ENCODE results near the gene BCL2.

Gene BCL2

DNA sequence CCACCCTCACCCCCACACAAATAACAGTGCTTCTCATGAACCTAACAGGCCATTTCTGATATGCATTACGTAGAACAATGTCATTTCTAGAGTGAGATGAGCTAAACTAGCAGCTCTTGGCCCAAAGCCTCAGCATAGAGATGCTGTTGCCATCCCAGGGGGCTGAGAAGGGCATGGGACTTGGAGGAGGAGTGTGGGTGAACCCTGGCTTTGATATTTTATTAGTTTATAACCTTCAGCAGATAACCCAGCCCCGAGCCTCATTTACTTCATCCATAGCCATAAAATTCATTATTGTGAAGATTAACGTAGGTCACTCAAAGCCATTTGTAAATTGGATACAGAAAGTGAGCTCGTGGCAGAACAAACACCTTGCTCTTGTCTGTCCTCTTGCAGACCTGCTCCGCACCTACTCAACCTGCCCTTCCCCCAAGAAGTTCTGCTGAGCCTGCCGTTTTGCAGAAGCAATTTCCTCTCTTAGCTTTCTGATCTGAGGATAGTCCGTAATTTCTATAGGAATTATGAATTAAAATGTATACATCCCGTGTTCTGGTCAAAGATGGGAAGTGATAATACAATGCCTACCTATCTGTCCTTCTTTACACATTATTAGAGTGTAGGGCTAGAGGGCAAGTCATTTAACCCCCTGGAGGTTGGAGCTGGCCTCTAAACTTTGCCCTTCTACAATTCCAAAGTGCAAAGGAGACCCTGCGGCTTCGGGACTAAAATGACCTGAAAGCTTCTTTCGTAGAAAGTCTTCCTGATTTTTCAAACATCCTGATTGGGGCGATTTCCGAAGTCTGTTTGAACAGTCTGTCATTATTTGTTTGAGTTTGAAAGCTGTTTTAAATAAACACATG, 187.4 kb downstream of the BCL2 start:
- Histone ChIP-seq H3K27me3 (ENCODE audit: control insufficient read depth in 1 of 2, insufficient read depth in 2 of 2, low read length in 2 of 2) (no peaks in the 10 kb centered on the region), H3K36me3 (ENCODE audit: insufficient read depth, low read length) (no peaks in the 10 kb centered on the region), H3K9ac (ENCODE audit: low read length) (no peak overlapping the region), H3K9me3 (ENCODE audit: low read length) (no peaks in the 10 kb centered on the region), H3K4me3 (ENCODE audit: low read depth in 1 of 2, low read length in 2 of 2) (no peak overlapping the region), H3K27ac (ENCODE audit: low read depth, low read length) (no peak overlapping the region), H3K4me1 (ENCODE audit: insufficient read depth, low read length) (peaks cover 8% of the 10 kb centered on the region)

DNA sequence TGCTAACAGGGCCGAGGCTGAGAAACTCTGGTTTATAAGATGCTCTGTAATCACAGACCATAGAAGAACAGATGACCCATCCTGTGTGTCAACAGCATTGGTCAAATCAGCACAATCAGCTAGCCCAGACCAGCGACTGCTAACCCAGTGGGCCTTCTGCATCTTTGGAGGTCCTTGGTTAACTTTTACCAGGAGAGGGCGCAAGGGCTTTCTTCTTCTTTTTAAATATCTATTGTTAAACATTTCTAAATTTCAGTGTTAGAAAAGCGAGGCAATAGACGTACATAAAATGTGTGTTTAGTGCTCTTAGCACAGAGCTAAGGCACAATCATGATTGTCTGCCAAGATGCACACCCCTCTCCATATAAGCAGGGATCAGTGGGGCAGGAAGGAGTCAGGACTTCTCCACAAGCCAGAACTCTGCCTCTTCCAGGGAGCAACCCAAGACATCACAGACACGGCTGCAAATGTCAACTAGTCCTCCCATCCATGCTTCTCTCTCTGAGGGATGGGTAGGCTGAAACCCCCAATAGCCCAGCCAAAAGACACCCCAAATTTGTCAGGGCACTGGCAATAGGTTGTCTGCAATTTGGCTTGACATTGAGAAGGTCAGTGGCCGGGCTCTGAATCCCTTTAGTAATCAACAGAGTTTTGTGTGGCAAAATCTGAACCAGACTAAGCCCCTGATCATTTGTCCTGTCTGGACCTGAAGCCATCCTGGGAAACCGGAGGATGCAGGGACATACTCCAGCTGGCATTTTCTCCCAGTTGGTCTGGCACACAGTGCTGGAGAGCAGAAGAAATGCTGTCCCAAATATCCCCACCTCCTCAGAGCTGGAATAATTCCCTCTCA, 188.2 kb downstream of the BCL2 start:
- no peaks in the 10 kb centered on the region for H3K9me3 ChIP-seq (ENCODE audit: low read length)
- H3K9ac ChIP-seq (ENCODE audit: low read length) = no peak overlapping the region
- no peak overlapping the region for H3K27ac ChIP-seq (ENCODE audit: low read depth, low read length)
- peaks cover 8% of the 10 kb centered on the region for H3K4me1 ChIP-seq (ENCODE audit: insufficient read depth, low read length)
- no peaks in the 10 kb centered on the region for H3K27me3 ChIP-seq (ENCODE audit: control insufficient read depth in 1 of 2, insufficient read depth in 2 of 2, low read length in 2 of 2)
- H3K4me3 ChIP-seq (ENCODE audit: low read depth in 1 of 2, low read length in 2 of 2) = no peak overlapping the region
- H3K36me3 ChIP-seq (ENCODE audit: insufficient read depth, low read length) = no peaks in the 10 kb centered on the region

DNA sequence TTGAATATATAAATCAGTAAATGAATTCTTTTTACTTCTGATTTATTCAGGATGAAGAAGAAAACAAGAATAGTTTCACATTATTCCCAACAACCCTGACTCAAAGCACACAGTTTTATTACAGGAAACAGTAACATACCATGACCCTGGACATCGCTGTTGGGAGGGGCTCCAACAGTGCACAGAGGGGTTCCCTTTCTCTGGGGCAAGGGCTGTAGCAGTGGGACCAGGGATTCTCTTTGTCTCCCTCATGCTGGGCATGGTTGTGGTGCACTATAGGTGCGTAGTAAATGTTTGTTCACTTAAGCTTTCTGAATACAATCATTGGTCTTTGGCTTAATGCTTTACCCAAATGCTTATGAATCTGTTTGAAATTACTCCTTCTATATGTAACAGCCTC, 189.4 kb downstream of the BCL2 start:
- Histone ChIP-seq H3K9me3 (ENCODE audit: low read length) (no peaks in the 10 kb centered on the region), H3K4me3 (ENCODE audit: low read depth in 1 of 2, low read length in 2 of 2) (no peak overlapping the region), H3K4me1 (ENCODE audit: insufficient read depth, low read length) (peaks cover 8% of the 10 kb centered on the region), H3K9ac (ENCODE audit: low read length) (no peak overlapping the region), H3K27ac (ENCODE audit: low read depth, low read length) (no peak overlapping the region), H3K36me3 (ENCODE audit: insufficient read depth, low read length) (no peaks in the 10 kb centered on the region), H3K27me3 (ENCODE audit: control insufficient read depth in 1 of 2, insufficient read depth in 2 of 2, low read length in 2 of 2) (no peaks in the 10 kb centered on the region)

DNA sequence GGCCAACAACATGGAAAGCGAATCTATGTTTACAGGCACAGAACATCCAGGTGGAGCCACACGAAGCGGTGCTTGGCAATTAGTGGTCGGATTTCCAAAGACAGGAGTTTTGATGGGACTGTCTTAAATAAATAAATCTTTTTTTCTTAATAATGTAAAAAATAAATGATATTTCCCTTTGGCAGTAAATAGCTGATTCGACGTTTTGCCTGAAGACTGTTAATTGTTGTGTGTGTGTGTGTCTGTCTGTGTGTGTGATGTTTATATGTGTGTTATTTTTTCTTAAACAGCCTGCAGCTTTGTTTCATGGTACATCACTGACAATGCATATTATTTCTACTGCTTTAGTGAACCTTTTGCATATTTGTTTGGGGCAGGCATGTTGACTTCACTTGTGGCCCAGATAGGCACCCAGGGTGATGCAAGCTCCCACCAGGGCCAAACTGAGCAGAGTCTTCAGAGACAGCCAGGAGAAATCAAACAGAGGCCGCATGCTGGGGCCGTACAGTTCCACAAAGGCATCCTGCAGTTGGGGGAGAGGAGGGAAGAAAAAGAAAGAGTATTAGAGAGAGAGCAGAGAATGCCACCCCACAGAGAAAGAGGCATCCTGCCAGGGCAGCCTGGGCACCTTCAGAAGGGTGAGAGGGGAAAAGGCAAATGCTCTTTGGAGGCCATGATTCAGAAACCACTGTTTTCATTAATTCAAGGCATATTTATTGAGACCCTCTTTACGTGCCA, 191.2 kb downstream of the BCL2 start:
- Histone ChIP-seq H3K9ac (ENCODE audit: low read length) (no peak overlapping the region), H3K4me3 (ENCODE audit: low read depth in 1 of 2, low read length in 2 of 2) (no peak overlapping the region), H3K27ac (ENCODE audit: low read depth, low read length) (no peak overlapping the region)

DNA sequence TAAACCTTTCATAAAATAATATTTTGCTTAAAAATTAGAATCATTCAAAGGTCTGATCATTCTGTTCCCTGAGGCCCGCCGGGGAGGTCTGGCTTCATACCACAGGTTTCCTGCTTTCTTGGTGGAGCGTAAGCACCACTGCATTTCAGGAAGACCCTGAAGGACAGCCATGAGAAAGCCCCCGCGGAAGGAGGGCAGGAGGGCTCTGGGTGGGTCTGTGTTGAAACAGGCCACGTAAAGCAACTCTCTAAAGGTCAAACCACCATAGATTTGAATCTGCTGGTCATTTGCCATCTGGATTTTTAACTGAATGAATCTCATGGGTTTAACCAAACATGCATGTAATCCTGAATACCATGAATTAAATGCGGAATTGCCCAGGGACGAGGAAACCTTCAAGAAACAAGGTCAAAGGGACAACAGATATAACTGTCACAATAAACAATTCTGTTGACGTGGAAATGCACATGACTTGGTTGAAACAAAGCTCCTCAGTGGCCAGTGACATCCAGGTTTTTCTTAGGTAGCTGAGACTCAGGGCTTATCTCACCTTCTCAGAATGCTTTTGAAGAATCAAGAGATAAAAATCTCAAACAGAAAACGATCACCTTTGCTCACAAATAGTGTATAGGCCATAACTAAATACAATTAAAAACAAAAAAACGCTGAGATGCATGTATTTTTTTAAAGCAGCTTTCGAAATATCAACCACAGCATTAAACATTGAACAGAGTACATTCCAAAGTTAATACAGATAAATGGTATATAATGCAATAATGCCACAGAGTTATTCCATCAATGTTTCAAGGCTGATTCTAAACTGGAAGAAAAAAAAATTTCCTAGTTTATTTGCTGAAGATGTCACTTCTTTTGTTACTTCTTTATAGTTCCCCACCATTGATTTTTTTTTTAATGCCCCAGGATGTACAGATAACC, 193.2 kb downstream of the BCL2 start:
- H3K4me3 ChIP-seq (ENCODE audit: low read depth in 1 of 2, low read length in 2 of 2) = no peak overlapping the region
- H3K36me3 ChIP-seq (ENCODE audit: insufficient read depth, low read length) = no peaks in the 10 kb centered on the region
- no peaks in the 10 kb centered on the region for H3K9me3 ChIP-seq (ENCODE audit: low read length)
- no peaks in the 10 kb centered on the region for H3K27me3 ChIP-seq (ENCODE audit: control insufficient read depth in 1 of 2, insufficient read depth in 2 of 2, low read length in 2 of 2)
- H3K9ac ChIP-seq (ENCODE audit: low read length) = no peak overlapping the region
- H3K4me1 ChIP-seq (ENCODE audit: insufficient read depth, low read length) = peaks cover 3% of the 10 kb centered on the region
- no peak overlapping the region for H3K27ac ChIP-seq (ENCODE audit: low read depth, low read length)

More for the DNA sequence above, 191.2 kb downstream of the BCL2 start:
- Histone ChIP-seq H3K36me3 (ENCODE audit: insufficient read depth, low read length) (no peaks in the 10 kb centered on the region), H3K4me1 (ENCODE audit: insufficient read depth, low read length) (peaks cover 8% of the 10 kb centered on the region), H3K27me3 (ENCODE audit: control insufficient read depth in 1 of 2, insufficient read depth in 2 of 2, low read length in 2 of 2) (no peaks in the 10 kb centered on the region), H3K9me3 (ENCODE audit: low read length) (no peaks in the 10 kb centered on the region)

DNA sequence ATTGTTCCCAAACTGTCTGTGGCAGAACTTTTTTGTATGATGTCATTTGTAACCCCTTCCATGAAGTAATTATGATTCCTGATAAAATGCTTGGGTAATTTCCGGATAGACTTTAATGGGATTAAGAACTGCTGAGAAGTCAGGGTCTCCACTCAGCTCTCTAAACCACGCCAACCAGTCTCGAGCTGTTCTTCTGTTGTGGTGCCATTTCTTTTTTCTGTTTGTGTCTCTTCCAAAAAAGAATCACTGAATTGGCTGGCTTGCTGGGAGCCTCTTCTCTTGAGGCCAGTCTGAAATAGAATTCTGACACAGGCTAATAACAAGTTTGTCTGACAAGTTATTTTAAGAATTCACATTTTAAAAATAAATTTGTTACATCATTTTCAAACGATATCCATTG, 198.9 kb downstream of the BCL2 start:
- Histone ChIP-seq H3K9me3 (ENCODE audit: low read length) (no peaks in the 10 kb centered on the region), H3K27ac (ENCODE audit: low read depth, low read length) (no peak overlapping the region), H3K9ac (ENCODE audit: low read length) (no peak overlapping the region), H3K36me3 (ENCODE audit: insufficient read depth, low read length) (no peaks in the 10 kb centered on the region), H3K4me1 (ENCODE audit: insufficient read depth, low read length) (no peaks in the 10 kb centered on the region), H3K27me3 (ENCODE audit: control insufficient read depth in 1 of 2, insufficient read depth in 2 of 2, low read length in 2 of 2) (no peaks in the 10 kb centered on the region), H3K4me3 (ENCODE audit: low read depth in 1 of 2, low read length in 2 of 2) (no peak overlapping the region)

DNA sequence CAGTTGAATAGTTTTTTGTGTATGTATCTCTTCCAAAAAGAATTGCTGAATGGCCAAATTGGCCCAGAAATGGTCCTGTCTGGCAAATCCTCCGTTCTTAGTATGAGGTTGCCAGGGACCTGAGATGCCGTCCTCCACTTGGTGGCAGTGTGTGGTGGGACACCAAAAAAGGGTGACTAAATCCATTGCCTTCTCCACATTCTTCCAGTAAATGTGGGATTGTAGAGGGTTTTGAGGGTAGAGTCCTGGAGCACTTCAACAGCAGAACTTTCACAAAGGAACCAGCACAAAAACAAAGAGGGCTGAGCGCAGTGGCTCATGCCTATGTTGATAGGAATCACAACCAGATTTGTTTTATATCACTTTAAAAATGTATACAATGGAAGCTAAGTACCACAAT, 199.9 kb downstream of the BCL2 start:
- H3K9ac ChIP-seq (ENCODE audit: low read length) = no peak overlapping the region

DNA sequence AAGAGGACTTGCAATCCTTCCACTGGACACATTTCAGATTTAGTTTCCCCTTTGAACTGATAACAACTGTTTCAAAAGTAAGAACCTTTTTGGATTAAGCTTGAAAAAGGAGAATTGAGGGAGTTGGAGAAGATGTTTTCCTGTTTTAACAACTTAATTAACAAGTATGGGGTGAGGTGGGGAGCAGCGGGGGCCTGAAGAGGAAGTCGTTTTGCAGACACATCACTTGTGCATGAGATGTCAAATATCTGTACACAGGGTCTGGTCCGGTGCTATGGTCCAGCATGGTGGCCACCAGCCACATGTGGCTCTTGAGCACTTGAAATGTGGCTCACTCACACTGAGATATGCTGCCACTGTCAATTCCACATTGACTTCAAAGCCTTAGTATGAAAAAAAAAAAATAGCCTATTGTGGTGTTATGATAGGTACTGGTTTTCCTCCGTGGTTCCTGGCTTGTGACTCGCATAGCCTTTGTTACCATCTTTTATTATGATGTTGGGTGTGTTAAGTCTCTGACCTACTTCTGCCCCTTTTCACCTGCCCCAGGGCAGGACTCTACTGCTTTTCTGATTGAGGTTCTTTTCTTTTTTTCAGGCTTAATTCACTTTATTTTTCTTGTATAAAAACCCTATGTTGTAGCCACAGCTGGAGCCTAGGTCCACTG, 205.5 kb downstream of the BCL2 start:
- no peak overlapping the region for H3K4me3 ChIP-seq (ENCODE audit: low read depth in 1 of 2, low read length in 2 of 2)
- H3K9me3 ChIP-seq (ENCODE audit: low read length) = no peaks in the 10 kb centered on the region

More for the DNA sequence above, 199.9 kb downstream of the BCL2 start:
- no peaks in the 10 kb centered on the region for H3K27me3 ChIP-seq (ENCODE audit: control insufficient read depth in 1 of 2, insufficient read depth in 2 of 2, low read length in 2 of 2)
- no peaks in the 10 kb centered on the region for H3K36me3 ChIP-seq (ENCODE audit: insufficient read depth, low read length)
- no peak overlapping the region for H3K4me3 ChIP-seq (ENCODE audit: low read depth in 1 of 2, low read length in 2 of 2)
- H3K27ac ChIP-seq (ENCODE audit: low read depth, low read length) = no peak overlapping the region
- H3K4me1 ChIP-seq (ENCODE audit: insufficient read depth, low read length) = no peaks in the 10 kb centered on the region
- no peaks in the 10 kb centered on the region for H3K9me3 ChIP-seq (ENCODE audit: low read length)

DNA sequence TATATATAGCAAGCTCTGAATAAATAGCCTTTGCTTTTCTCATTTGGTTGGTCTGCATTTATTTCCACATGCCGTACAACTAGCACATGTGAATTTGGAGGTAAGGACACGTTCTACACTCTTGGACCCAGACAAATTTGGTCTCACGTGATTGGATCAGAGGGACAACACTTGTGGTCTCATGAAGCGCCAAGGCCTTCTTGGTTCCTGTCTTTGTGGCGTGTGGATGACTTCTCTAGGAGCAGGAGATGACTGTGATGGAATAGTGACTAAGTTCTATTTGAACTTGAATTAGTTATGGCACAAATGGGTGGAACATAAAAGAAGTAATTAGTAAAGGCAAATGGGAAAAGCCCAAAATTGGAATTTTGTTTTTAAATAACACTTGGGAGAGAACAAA, 206.9 kb downstream of the BCL2 start:
- no peaks in the 10 kb centered on the region for H3K9me3 ChIP-seq (ENCODE audit: low read length)

More for the DNA sequence above, 205.5 kb downstream of the BCL2 start:
- Histone ChIP-seq H3K4me1 (ENCODE audit: insufficient read depth, low read length) (peaks cover 20% of the 10 kb centered on the region), H3K27me3 (ENCODE audit: control insufficient read depth in 1 of 2, insufficient read depth in 2 of 2, low read length in 2 of 2) (no peaks in the 10 kb centered on the region), H3K9ac (ENCODE audit: low read length) (no peak overlapping the region), H3K36me3 (ENCODE audit: insufficient read depth, low read length) (no peaks in the 10 kb centered on the region), H3K27ac (ENCODE audit: low read depth, low read length) (no peak overlapping the region)

DNA sequence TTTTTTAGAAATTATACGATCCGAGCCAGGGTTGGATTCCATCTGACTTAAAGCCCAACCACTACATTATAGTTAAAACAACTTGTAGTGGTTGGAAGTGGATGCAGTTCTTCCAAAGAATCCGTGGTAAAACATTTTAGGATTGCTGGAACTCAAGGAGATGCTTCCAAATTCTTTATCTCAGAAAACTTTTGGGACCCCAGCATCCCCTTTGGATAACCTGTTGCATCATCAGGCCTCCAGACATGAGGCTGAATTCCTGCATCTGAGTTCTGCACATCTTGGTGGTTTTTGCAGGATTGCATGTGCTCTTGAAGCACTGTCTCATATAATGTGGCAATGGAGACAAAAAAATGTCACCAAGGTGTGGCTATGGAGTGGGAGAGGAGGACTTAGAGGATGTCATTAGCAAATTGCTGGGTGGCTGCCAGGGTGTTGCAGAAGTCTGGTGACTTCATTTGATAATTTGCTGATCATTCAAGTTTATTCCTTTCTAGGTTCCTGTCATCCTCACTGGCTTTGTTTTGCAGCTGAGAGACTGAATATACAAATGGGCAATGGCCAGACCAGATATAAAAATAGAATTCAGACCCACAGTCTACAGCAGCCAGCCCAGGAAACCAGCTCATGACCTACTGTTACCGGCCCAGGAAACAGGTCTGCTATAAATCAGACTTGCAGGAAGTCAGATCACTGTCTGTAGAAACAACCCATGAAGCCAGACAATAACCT, 207.7 kb downstream of the BCL2 start:
- Histone ChIP-seq H3K9me3 (ENCODE audit: low read length) (no peaks in the 10 kb centered on the region), H3K27ac (ENCODE audit: low read depth, low read length) (no peak overlapping the region), H3K4me1 (ENCODE audit: insufficient read depth, low read length) (peaks cover 20% of the 10 kb centered on the region), H3K9ac (ENCODE audit: low read length) (no peak overlapping the region), H3K36me3 (ENCODE audit: insufficient read depth, low read length) (no peaks in the 10 kb centered on the region), H3K27me3 (ENCODE audit: control insufficient read depth in 1 of 2, insufficient read depth in 2 of 2, low read length in 2 of 2) (no peaks in the 10 kb centered on the region), H3K4me3 (ENCODE audit: low read depth in 1 of 2, low read length in 2 of 2) (no peak overlapping the region)

More for the DNA sequence above, 206.9 kb downstream of the BCL2 start:
- Histone ChIP-seq H3K4me1 (ENCODE audit: insufficient read depth, low read length) (peaks cover 20% of the 10 kb centered on the region), H3K27ac (ENCODE audit: low read depth, low read length) (no peak overlapping the region), H3K4me3 (ENCODE audit: low read depth in 1 of 2, low read length in 2 of 2) (no peak overlapping the region), H3K27me3 (ENCODE audit: control insufficient read depth in 1 of 2, insufficient read depth in 2 of 2, low read length in 2 of 2) (no peaks in the 10 kb centered on the region), H3K36me3 (ENCODE audit: insufficient read depth, low read length) (no peaks in the 10 kb centered on the region), H3K9ac (ENCODE audit: low read length) (no peak overlapping the region)

Measured in muscle layer of colon (tissue), 2 donors.